ENCODE results near the gene KCNH3.

DNA sequence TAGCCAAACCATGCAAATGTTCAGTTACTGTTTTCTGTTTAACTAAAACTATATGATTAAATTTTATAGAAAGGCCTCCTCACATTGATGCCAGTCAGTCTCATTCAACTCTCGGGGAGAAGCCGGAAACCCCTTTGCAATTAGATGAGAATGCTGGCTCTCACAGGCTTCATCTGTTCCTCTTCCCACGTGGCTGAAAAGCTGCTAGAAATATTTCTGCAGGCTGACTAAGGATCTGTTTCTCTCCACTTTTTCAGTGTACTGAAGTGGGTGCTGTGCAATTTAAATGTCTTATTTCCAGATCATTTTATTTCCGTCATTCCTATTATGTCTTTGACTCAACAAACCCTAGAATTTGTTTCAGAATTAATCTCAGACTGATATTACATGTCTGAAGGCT lies 17.4 kb upstream of the KCNH3 start:
- TF ChIP-seq POLR2A (IDR thresholded peaks at IDR 0.05; ENCODE audit: low read depth, low read length) (no peak), EZH2 (IDR thresholded peaks at IDR 0.05; ENCODE audit: borderline replicate concordance, low read depth, low read length, severe bottlenecking) (no peak), POLR2AphosphoS5 (IDR thresholded peaks at IDR 0.05; ENCODE audit: insufficient read depth, low read depth, low read length) (no peak), GATA2 (IDR thresholded peaks at IDR 0.05; ENCODE audit: insufficient read depth, insufficient read length, low read depth, low read length) (no peak)
- TF ChIP-seq, protein P1, sequence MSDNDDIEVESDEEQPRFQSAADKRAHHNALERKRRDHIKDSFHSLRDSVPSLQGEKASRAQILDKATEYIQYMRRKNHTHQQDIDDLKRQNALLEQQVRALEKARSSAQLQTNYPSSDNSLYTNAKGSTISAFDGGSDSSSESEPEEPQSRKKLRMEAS (IDR thresholded peaks at IDR 0.05; ENCODE audit: insufficient read depth, insufficient read length): no peak
- TF ChIP-seq, protein P2, sequence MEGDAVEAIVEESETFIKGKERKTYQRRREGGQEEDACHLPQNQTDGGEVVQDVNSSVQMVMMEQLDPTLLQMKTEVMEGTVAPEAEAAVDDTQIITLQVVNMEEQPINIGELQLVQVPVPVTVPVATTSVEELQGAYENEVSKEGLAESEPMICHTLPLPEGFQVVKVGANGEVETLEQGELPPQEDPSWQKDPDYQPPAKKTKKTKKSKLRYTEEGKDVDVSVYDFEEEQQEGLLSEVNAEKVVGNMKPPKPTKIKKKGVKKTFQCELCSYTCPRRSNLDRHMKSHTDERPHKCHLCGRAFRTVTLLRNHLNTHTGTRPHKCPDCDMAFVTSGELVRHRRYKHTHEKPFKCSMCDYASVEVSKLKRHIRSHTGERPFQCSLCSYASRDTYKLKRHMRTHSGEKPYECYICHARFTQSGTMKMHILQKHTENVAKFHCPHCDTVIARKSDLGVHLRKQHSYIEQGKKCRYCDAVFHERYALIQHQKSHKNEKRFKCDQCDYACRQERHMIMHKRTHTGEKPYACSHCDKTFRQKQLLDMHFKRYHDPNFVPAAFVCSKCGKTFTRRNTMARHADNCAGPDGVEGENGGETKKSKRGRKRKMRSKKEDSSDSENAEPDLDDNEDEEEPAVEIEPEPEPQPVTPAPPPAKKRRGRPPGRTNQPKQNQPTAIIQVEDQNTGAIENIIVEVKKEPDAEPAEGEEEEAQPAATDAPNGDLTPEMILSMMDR (IDR thresholded peaks at IDR 0.05; ENCODE audit: extremely low read depth in 1 of 2, insufficient read depth in 1 of 2, low read depth in 1 of 2, low read length in 2 of 2): no peak

All from endothelial cell of umbilical vein (primary cell).